ENCODE results near the gene LRRC58. TPM values are rescaled to one million over a fixed set of nuclear protein-coding genes. Genes with fewer than 3 reads are reported as not detected.
"Not testable (repeated sequence)": the region's sequence is repeated elsewhere in the genome, so short reads cannot be mapped to it uniquely, and the experiment has no call there.

The LRRC58 gene
- total RNA-seq, 1 donor from 2014 or later: 28.0 TPM

DNA sequence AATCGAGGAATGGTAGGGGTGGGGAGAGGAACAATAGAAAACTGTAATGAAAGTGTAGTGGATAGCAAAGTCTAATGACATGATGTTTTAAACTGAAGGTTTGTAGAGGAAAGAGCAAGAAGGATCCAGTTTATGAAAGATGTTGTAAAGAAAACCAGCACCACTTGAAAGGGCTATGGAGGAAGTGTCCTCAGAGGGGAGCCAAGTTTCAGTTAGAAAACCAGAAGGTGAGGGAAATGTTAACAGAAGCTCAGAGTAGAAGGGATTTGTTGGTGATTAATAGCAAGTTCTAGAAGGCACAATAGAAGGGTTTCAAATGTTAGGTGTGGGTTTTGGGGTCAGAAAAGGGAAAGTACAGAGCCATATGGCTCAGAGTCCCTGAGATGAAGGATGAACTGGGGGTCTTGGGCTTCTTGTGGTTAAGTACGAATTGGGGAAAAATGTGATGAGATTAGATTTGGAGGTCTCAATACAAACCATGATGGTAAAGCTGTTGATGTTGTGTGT lies 33.8 kb upstream of the LRRC58 start:
- Mint-ChIP-seq H3K4me3 (ENCODE audit: unreplicated experiment) (no peak overlapping the region), H3K36me3 (ENCODE audit: low read depth) (peaks cover 3% of the 10 kb centered on the region), H3K4me1 (ENCODE audit: low read depth) (no peaks in the 10 kb centered on the region), H3K27me3 (ENCODE audit: low read depth) (no peaks in the 10 kb centered on the region), H3K9me3 (ENCODE audit: low read depth) (peaks cover 6% of the 10 kb centered on the region), H3K27ac (ENCODE audit: unreplicated experiment) (no peak overlapping the region)
- DNase-seq (ENCODE audit: low spot score): no peak
- TF ChIP-seq, protein P1, sequence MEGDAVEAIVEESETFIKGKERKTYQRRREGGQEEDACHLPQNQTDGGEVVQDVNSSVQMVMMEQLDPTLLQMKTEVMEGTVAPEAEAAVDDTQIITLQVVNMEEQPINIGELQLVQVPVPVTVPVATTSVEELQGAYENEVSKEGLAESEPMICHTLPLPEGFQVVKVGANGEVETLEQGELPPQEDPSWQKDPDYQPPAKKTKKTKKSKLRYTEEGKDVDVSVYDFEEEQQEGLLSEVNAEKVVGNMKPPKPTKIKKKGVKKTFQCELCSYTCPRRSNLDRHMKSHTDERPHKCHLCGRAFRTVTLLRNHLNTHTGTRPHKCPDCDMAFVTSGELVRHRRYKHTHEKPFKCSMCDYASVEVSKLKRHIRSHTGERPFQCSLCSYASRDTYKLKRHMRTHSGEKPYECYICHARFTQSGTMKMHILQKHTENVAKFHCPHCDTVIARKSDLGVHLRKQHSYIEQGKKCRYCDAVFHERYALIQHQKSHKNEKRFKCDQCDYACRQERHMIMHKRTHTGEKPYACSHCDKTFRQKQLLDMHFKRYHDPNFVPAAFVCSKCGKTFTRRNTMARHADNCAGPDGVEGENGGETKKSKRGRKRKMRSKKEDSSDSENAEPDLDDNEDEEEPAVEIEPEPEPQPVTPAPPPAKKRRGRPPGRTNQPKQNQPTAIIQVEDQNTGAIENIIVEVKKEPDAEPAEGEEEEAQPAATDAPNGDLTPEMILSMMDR (IDR thresholded peaks at IDR 0.05): no peak

DNA sequence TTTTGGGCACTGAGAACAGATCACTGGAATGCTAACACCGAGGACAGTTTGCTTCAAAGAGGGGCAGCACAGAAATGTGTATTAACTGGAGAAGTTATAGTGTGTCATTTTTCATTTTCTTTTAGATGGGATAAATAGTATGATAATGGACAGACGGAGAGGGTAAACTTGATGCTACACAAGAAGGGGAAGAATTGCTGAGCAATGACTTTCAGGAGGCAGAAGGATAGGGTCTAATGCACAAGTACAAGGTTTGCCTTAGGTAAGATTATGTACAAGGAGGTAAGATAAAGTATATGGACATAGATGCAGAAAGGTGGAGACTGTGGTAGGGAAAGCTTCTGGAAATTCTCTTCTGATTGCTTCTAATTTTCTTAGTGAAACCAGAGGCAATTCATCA lies 32.3 kb upstream of the LRRC58 start:
- Mint-ChIP-seq H3K27me3 (ENCODE audit: low read depth) (no peaks in the 10 kb centered on the region), H3K27ac (ENCODE audit: unreplicated experiment) (no peak overlapping the region), H3K9me3 (ENCODE audit: low read depth) (peaks cover 6% of the 10 kb centered on the region), H3K36me3 (ENCODE audit: low read depth) (peaks cover 3% of the 10 kb centered on the region), H3K4me1 (ENCODE audit: low read depth) (no peaks in the 10 kb centered on the region), H3K4me3 (ENCODE audit: unreplicated experiment) (no peak overlapping the region)
- DNase-seq (ENCODE audit: low spot score): no peak
- TF ChIP-seq, protein P1 (IDR thresholded peaks at IDR 0.05): no peak

DNA sequence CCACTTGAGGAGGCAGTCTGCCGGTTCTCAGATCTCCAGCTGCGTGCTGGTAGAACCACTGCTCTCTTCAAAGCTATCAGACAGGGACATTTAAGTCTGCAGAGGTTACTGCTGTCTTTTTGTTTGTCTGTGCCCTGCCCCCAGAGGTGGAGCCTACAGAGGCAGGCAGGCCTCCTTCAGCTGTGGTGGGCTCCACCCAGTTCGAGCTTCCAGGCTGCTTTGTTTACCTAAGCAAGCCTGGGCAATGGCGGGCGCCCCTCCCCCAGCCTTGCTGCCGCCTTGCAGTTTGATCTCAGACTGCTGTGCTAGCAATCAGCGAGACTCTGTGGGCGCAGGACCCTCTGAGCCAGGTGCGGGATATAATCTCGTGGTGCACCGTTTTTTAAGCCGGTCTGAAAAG lies 28.8 kb upstream of the LRRC58 start:
- H3K27ac Mint-ChIP-seq (ENCODE audit: unreplicated experiment); H3K4me3 Mint-ChIP-seq (ENCODE audit: unreplicated experiment); H3K27me3 Mint-ChIP-seq (ENCODE audit: low read depth); H3K4me1 Mint-ChIP-seq (ENCODE audit: low read depth); DNase-seq (ENCODE audit: low spot score); H3K36me3 Mint-ChIP-seq (ENCODE audit: low read depth); H3K9me3 Mint-ChIP-seq (ENCODE audit: low read depth): not testable (repeated sequence)

DNA sequence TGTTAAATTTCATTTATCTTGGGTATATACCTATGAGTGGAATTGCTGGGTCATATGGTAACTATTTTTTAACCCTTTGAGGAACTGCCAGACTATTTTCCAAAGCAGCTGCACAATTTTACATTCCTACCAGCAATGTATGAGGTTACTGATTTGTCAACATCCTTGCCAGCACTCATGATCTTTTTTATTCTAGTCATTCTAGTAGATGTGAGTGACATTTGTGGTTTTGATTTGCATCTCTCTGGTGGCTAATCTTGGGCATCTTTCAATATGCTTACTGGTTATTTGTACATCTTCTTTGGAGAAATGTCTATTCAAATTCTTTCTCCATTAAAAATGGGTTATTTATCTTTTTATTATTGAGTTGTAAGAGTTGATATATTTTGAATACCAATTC lies 21.3 kb upstream of the LRRC58 start:
- Mint-ChIP-seq H3K4me1 (ENCODE audit: low read depth) (no peaks in the 10 kb centered on the region), H3K36me3 (ENCODE audit: low read depth) (peaks cover 2% of the 10 kb centered on the region), H3K9me3 (ENCODE audit: low read depth) (no peaks in the 10 kb centered on the region), H3K27me3 (ENCODE audit: low read depth) (peaks cover 26% of the 10 kb centered on the region), H3K27ac (ENCODE audit: unreplicated experiment) (no peak overlapping the region), H3K4me3 (ENCODE audit: unreplicated experiment) (no peak overlapping the region)
- DNase-seq (ENCODE audit: low spot score): no peak
- TF ChIP-seq, protein P1 (IDR thresholded peaks at IDR 0.05): no peak

DNA sequence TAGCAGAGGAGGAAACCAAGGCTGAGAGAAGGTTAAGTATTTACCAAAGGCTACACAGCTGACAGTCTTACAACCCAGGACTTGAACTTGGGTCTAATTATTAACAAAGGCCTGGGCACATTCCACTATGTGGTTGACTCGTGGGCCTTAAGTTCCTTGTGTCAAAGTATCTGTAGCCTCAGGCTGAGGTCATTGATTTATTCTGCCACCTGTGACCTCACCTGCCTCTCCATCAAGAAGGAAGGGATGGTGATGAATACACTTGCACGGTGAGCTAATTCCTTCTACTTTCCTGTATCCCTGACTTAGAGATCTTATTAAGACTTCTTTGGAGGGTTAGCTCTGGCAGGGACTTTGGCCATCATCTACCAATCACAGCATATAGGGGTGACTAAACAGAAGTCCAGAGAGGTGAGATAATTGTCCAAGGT lies 19.9 kb upstream of the LRRC58 start:
- H3K36me3 Mint-ChIP-seq (ENCODE audit: low read depth): peaks cover 2% of the 10 kb centered on the region
- DNase-seq (ENCODE audit: low spot score): no peak
- H3K4me1 Mint-ChIP-seq (ENCODE audit: low read depth): peaks cover 8% of the 10 kb centered on the region
- peaks cover 26% of the 10 kb centered on the region for H3K27me3 Mint-ChIP-seq (ENCODE audit: low read depth)
- TF ChIP-seq, protein P1 (IDR thresholded peaks at IDR 0.05): no peak
- no peak overlapping the region for H3K4me3 Mint-ChIP-seq (ENCODE audit: unreplicated experiment)
- no peaks in the 10 kb centered on the region for H3K9me3 Mint-ChIP-seq (ENCODE audit: low read depth)
- H3K27ac Mint-ChIP-seq (ENCODE audit: unreplicated experiment): no peak overlapping the region

DNA sequence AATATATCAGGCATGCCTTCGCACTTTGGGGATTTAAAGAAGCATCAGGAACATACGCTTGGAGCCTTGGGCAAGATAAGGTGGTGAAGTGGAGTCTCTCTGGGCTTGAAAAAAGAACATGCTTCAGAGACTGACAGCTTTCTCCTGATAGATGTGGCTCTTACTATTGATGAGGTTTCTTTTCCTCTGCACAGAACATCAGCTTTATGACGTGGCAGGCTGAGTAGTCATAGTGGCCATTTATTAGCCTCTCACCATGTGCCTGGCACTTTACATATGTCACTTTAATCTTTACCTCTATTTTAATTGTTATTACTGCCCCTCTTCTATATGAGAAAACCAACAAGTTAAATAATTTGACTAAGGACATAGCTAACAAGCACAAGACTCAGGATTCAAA lies 19.0 kb upstream of the LRRC58 start:
- Mint-ChIP-seq H3K4me3 (ENCODE audit: unreplicated experiment) (no peak overlapping the region), H3K27me3 (ENCODE audit: low read depth) (peaks cover 26% of the 10 kb centered on the region), H3K27ac (ENCODE audit: unreplicated experiment) (no peak overlapping the region), H3K4me1 (ENCODE audit: low read depth) (peaks cover 8% of the 10 kb centered on the region), H3K9me3 (ENCODE audit: low read depth) (no peaks in the 10 kb centered on the region), H3K36me3 (ENCODE audit: low read depth) (peaks cover 2% of the 10 kb centered on the region)
- DNase-seq (ENCODE audit: low spot score): no peak
- TF ChIP-seq, protein P1 (IDR thresholded peaks at IDR 0.05): no peak

All from chondrocyte (in vitro differentiated cells).